ENCODE data around the gene UCN2.

UCN2 gene

GRCh38 chr3:48548729-48549705 lies 14.6 kb downstream of the UCN2 start:
- FAIRE-seq (peak; percentile 87), DNase-seq (ENCODE audit: insufficient read length, low spot score) (peak; percentile 79)
- TF ChIP-seq SPI1 (IDR thresholded peaks at IDR 0.05; ENCODE audit: low read depth, low read length) (no peak), POLR2AphosphoS5 (IDR thresholded peaks at IDR 0.05; ENCODE audit: low read depth, low read length) (no peak), TAF1 (IDR thresholded peaks at IDR 0.05; ENCODE audit: low read depth, low read length) (no peak), POU2F2 (IDR thresholded peaks at IDR 0.05; ENCODE audit: low read depth, low read length) (no peak), POLR2A (IDR thresholded peaks at IDR 0.05; ENCODE audit: low read depth, low read length) (no peak), PAX5 (IDR thresholded peaks at IDR 0.05; ENCODE audit: insufficient read depth, low read length, severe bottlenecking) (no peak)

GRCh38 chr3:48548126-48548525 lies 15.5 kb downstream of the UCN2 start:
- DNase-seq (ENCODE audit: insufficient read length, low spot score) (no peak), FAIRE-seq (no peak)
- TF ChIP-seq SPI1 (IDR thresholded peaks at IDR 0.05; ENCODE audit: low read depth, low read length) = no peak
- no peak for TF ChIP-seq PAX5 (IDR thresholded peaks at IDR 0.05; ENCODE audit: insufficient read depth, low read length, severe bottlenecking)
- no peak for TF ChIP-seq POU2F2 (IDR thresholded peaks at IDR 0.05; ENCODE audit: low read depth, low read length)
- TF ChIP-seq TAF1 (IDR thresholded peaks at IDR 0.05; ENCODE audit: low read depth, low read length) = no peak
- no peak for TF ChIP-seq POLR2AphosphoS5 (IDR thresholded peaks at IDR 0.05; ENCODE audit: low read depth, low read length)
- no peak for TF ChIP-seq POLR2A (IDR thresholded peaks at IDR 0.05; ENCODE audit: low read depth, low read length)

- FAIRE-seq (peak; percentile 20), DNase-seq (ENCODE audit: insufficient read length, low spot score) (no peak)
- TF ChIP-seq SPI1 (IDR thresholded peaks at IDR 0.05; ENCODE audit: low read depth, low read length) (no peak), POLR2AphosphoS5 (IDR thresholded peaks at IDR 0.05; ENCODE audit: low read depth, low read length) (no peak), POU2F2 (IDR thresholded peaks at IDR 0.05; ENCODE audit: low read depth, low read length) (no peak), POLR2A (IDR thresholded peaks at IDR 0.05; ENCODE audit: low read depth, low read length) (no peak), PAX5 (IDR thresholded peaks at IDR 0.05; ENCODE audit: insufficient read depth, low read length, severe bottlenecking) (no peak), TAF1 (IDR thresholded peaks at IDR 0.05; ENCODE audit: low read depth, low read length) (no peak)
Observed at GRCh38 chr3:48546203-48546829, 17.3 kb downstream of the UCN2 start.

DNA sequence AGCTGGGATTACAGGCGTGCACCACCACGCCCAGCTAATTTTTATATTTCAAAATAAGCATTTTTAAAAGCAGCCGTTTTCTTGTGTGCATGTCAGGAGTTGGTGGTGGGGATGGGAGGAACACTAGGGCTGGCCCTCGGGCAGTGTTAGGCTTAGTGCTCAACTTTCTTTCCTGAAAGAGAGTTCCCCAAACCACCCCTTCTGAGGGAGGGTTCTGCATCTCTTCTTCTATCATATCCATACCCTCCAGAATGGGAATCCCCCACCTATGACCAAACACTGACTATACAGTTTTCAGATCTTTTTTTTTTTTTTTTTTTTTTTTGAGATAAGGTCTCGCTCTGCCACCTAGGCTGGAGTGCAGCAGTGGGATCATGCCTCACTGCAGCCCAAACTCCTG lies 19.4 kb downstream of the UCN2 start:
- no peak for TF ChIP-seq PAX5 (IDR thresholded peaks at IDR 0.05; ENCODE audit: insufficient read depth, low read length, severe bottlenecking)
- TF ChIP-seq POLR2AphosphoS5 (IDR thresholded peaks at IDR 0.05; ENCODE audit: low read depth, low read length) = no peak
- TF ChIP-seq SPI1 (IDR thresholded peaks at IDR 0.05; ENCODE audit: low read depth, low read length) = no peak
- TF ChIP-seq POLR2A (IDR thresholded peaks at IDR 0.05; ENCODE audit: low read depth, low read length) = no peak
- no peak for TF ChIP-seq TAF1 (IDR thresholded peaks at IDR 0.05; ENCODE audit: low read depth, low read length)
- no peak for TF ChIP-seq POU2F2 (IDR thresholded peaks at IDR 0.05; ENCODE audit: low read depth, low read length)
- FAIRE-seq = no peak
- DNase-seq (ENCODE audit: insufficient read length, low spot score) = no peak

DNA sequence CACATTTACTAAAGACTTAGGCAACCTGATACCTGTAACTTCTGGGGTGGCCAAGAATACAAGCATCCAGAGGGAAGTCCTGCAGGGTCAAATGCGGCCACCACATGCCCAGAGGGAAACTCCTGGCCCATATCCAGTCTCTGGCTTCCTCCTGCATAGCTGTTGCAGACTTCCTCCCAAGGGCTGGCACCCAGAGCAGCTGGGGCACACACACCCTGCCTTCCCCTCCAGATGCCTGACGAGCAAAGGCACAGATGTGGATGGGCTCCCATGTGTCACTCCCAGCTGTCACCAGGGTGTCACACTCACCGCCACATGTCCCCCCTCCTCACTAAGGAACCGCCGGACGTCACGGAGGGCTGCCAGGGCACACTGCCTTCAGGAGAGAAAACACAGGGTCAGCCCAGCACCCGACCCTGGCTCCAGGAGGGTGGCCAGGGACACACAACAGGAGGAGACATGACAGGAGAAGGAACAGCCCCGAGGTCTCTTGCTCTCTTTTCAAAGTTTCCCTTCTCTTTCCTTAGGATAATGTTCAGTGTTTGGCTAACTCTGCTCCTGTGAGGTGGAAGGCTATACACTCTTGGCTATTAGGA lies 20.2 kb downstream of the UCN2 start:
- DNase-seq (ENCODE audit: insufficient read length, low spot score) = no peak
- TF ChIP-seq POU2F2 (IDR thresholded peaks at IDR 0.05; ENCODE audit: low read depth, low read length) = no peak
- no peak for TF ChIP-seq POLR2A (IDR thresholded peaks at IDR 0.05; ENCODE audit: low read depth, low read length)
- TF ChIP-seq TAF1 (IDR thresholded peaks at IDR 0.05; ENCODE audit: low read depth, low read length) = no peak
- TF ChIP-seq POLR2AphosphoS5 (IDR thresholded peaks at IDR 0.05; ENCODE audit: low read depth, low read length) = no peak
- TF ChIP-seq SPI1 (IDR thresholded peaks at IDR 0.05; ENCODE audit: low read depth, low read length) = no peak
- TF ChIP-seq PAX5 (IDR thresholded peaks at IDR 0.05; ENCODE audit: insufficient read depth, low read length, severe bottlenecking) = no peak
- no peak for FAIRE-seq

DNA sequence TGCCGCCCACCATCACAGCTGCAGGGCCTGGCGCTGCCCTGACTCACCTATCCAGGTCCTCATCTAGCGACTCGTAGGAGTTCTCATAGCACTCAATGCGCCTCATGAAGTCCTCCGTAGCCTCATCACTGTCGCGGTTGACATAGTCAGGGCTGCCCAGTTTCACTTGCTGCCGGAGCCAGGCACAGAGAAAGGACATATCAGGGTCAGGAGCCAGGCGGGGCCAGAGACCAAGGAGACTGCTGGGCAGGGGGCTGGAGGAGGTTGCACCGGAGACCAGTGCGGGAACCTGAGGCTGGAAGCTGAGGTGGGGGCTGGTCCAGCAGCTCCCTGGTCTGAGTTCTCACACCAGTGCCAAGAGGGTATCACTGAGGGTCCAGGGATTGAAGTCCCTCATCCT lies 25.1 kb downstream of the UCN2 start:
- DNase-seq (ENCODE audit: insufficient read length, low spot score) = no peak
- FAIRE-seq = no peak
- TF ChIP-seq SPI1 (IDR thresholded peaks at IDR 0.05; ENCODE audit: low read depth, low read length) (no peak), POLR2A (IDR thresholded peaks at IDR 0.05; ENCODE audit: low read depth, low read length) (no peak), TAF1 (IDR thresholded peaks at IDR 0.05; ENCODE audit: low read depth, low read length) (no peak), POLR2AphosphoS5 (IDR thresholded peaks at IDR 0.05; ENCODE audit: low read depth, low read length) (no peak), PAX5 (IDR thresholded peaks at IDR 0.05; ENCODE audit: insufficient read depth, low read length, severe bottlenecking) (no peak), POU2F2 (IDR thresholded peaks at IDR 0.05; ENCODE audit: low read depth, low read length) (no peak)

DNA sequence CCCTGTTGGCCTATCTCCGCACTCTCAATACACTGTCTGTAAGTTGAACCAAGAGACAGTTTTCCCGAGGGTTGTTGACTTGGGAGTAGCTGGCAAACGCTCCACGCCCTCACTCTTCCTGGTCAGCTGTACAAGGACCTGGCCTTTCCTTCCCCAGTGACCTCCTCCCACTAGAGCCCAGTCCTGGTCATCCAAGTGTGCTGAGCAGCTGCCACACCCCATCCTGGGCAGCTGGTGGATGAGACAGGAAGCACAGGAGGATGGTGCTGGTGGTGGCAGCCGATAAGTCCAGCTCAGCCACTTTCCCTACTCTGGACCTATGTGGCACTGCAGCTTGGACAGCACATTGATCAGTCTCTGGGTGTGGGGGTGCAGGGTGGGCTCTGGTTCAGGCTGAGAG lies 26.8 kb downstream of the UCN2 start:
- FAIRE-seq = no peak
- no peak for TF ChIP-seq POLR2AphosphoS5 (IDR thresholded peaks at IDR 0.05; ENCODE audit: low read depth, low read length)
- TF ChIP-seq POLR2A (IDR thresholded peaks at IDR 0.05; ENCODE audit: low read depth, low read length) = no peak
- no peak for TF ChIP-seq PAX5 (IDR thresholded peaks at IDR 0.05; ENCODE audit: insufficient read depth, low read length, severe bottlenecking)
- no peak for DNase-seq (ENCODE audit: insufficient read length, low spot score)

DNA sequence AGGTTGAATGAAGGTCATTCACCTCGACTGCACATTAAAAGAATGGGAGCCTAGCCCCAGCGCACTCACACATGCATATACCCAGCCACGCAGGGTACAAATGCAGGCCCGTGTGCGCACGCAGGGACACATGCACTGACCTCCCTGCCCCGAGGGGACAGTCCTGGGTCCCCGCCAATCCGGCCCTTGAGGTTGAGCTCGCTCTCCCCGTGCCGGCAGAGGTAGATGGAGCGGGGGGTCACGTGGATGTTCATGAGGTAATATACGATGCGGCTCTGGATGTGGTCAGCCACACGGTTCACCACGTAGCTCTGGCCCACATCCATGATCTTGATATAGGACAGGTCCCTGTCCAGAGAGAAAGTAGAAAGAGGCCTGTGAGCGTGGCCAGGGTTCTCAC lies 27.5 kb downstream of the UCN2 start:
- no peak for DNase-seq (ENCODE audit: insufficient read length, low spot score)
- TF ChIP-seq SPI1 (IDR thresholded peaks at IDR 0.05; ENCODE audit: low read depth, low read length) (no peak), POLR2A (IDR thresholded peaks at IDR 0.05; ENCODE audit: low read depth, low read length) (no peak), TAF1 (IDR thresholded peaks at IDR 0.05; ENCODE audit: low read depth, low read length) (no peak), POLR2AphosphoS5 (IDR thresholded peaks at IDR 0.05; ENCODE audit: low read depth, low read length) (no peak)
- no peak for FAIRE-seq

DNA sequence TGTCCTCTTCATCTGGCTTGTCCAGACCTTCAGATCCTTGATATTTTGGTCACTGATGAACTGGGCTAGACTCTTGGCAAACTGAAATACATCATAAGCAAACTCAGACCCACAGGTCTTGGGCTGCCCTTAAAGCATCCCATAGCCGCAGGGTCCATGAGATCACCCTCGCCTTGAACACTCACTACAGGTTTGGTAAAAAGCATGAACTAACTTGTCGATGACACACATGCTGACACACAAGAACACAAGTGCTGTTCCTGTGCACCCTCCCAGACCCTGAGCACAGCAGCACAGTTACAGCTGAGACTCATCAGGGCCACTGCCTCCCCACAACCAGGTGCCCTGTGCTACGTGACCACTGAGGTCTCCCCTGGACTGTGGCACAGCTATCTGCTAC lies 28.0 kb downstream of the UCN2 start:
- TF ChIP-seq TAF1 (IDR thresholded peaks at IDR 0.05; ENCODE audit: low read depth, low read length) (no peak), POLR2A (IDR thresholded peaks at IDR 0.05; ENCODE audit: low read depth, low read length) (no peak), SPI1 (IDR thresholded peaks at IDR 0.05; ENCODE audit: low read depth, low read length) (no peak), PAX5 (IDR thresholded peaks at IDR 0.05; ENCODE audit: insufficient read depth, low read length, severe bottlenecking) (no peak), POLR2AphosphoS5 (IDR thresholded peaks at IDR 0.05; ENCODE audit: low read depth, low read length) (no peak), POU2F2 (IDR thresholded peaks at IDR 0.05; ENCODE audit: low read depth, low read length) (no peak)
- FAIRE-seq (peak; percentile 5), DNase-seq (ENCODE audit: insufficient read length, low spot score) (no peak)

All from GM12891 (cell line).